GM21576 (cell line): Measurements from ENCODE around the gene PIAS1.
"Not testable (repeated sequence)": the region's sequence is repeated elsewhere in the genome, so short reads cannot be mapped to it uniquely, and the experiment has no call there.

Experiments
- ATAC-seq: cut with Tn5 transposase; IDR thresholded peaks from one replicate; pipeline ENCODE4 v1.9.1; 2021; ENCODE audit warnings: mild to moderate bottlenecking, moderate library complexity; ENCODE audit not compliant: unreplicated experiment

PIAS1 gene

GRCh38 chr15:68211656-68212320 lies 157.7 kb downstream of the PIAS1 start:
- no peak for ATAC-seq

GRCh38 chr15:68213491-68213845 lies 159.4 kb downstream of the PIAS1 start:
- ATAC-seq: not testable (repeated sequence)

GRCh38 chr15:68213991-68214837 lies 160.1 kb downstream of the PIAS1 start:
- ATAC-seq: no peak

DNA sequence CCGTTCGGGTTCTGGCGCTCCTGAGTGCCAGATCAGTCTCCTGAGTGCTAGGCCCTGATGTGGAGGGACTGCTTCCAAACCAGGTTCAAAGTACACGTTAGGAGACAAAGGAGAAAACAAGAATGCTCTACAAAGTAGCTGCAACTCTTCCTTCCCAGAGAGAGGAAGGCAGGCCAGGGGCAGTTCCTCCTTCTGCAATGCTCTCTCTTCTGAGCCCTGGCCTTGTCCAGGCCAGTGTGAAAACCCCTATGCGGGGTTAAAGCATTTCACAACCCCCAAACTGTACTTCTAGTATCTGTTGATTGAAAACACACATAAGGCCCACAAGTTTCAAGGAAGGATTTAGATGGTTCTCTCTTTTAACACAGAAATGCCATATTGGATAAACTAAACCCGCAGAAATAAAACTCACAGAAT lies 160.7 kb downstream of the PIAS1 start:
- no peak for ATAC-seq

- no peak for ATAC-seq
Measured at GRCh38 chr15:68217341-68217740, 163.2 kb downstream of the PIAS1 start.

DNA sequence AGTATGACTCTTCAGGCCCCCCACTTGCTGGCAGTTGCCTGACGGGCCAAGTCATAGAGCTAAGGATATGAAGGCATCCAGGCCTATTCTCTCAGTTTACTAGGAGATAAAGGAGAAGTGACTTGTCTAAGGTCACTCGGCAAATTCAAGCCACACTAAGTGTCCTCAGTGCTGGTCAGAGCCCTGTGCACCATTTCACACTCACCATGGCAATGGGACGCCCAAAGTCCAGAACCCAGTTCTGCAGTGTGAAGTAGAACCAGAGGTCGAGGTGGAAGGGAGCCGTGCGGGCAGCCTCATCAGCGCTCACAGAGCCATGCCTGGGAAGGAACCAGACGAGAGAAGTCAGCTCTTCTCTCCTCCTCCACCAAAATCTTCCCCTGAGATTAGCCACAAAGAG lies 164.2 kb downstream of the PIAS1 start:
- no peak for ATAC-seq

DNA sequence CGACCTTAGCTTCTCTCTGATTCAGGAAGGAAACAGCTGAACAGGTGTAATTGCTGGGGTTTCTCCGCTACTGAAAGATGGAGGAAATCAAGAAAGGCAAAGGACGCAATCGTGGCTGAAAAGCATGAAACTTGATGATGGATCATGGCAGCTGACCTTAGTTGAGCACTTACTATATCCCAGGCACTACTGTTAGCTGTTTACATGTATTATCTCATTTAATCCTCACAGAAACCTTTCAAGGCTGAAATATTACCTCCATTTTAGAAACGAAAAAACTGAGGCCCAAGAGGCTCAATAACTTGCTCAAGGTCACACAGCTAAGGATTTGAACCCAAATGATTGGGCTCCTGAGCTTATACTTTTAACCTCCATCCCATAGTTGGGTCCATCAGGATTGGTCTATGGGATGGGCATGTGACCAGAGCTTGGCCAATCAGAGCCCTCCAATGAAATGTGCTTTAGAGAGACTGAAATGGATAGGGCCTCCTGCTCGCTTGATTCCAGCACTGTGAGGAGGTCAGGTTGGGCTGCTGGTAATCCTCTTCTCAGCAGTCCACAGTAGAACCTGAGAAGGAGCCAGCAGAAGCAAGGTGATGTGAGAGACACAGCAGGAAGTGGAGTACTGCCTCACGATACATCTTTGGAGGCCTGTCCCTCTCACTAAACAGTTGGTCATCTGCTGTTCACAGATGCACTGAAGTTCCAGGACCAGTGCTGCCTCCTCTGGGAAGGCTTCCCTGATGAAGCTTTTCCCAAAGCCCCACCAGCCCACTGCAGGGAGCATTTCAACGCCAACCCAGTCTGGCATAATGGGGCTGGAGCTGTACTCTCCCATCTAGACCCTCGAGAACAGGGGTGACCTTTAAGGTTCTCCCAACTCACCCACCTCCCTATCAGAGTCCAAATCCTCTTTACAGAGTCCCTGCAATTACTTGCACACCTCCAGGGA lies 165.0 kb downstream of the PIAS1 start:
- ATAC-seq: no peak

- ATAC-seq: no peak
Measured at GRCh38 chr15:68220489-68220888, 166.4 kb downstream of the PIAS1 start.

GRCh38 chr15:68220967-68221366 lies 166.9 kb downstream of the PIAS1 start:
- ATAC-seq: no peak

DNA sequence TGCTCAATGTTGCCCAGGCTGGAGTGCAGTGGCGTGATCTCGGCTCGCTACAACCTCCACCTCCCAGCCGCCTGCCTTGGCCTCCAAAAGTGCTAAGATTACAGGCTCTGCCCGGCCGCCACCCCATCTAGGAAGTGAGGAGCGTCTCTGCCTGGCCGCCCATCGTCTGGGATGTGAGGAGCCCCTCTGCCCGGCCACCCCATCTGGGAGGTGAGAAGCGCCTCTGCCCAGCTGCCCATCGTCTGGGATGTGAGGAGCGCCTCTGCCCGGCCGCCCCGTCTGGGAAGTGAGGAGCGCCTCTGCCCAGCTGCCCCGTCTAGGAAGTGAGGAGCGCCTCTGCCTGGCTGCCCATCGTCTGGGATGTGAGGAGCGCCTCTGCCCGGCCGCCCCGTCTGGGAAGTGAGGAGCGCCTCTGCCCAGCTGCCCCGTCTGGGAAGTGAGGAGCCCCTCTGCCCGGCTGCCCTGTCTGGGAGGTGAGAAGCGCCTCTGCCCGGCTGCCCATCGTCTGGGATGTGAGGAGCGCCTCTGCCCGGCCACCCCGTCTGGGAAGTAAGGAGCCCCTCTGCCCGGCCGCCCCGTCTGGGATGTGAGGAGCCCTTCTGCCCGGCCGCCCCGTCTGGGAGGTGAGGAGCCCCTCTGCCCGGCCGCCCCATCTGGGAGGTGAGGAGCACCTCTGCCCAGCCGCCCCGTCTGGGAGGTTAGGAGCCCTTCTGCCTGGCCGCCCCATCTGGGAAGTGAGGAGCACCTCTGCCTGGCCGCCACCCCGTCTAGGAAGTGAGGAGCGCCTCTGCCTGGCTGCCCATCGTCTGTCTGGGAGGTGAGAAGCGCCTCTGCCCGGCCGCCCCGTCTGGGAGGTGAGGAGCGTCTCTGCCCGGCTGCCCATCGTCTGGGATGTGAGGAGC lies 167.7 kb downstream of the PIAS1 start:
- not testable (repeated sequence) for ATAC-seq

- not testable (repeated sequence) for ATAC-seq
Measured at GRCh38 chr15:68222432-68222743, 168.3 kb downstream of the PIAS1 start.

DNA sequence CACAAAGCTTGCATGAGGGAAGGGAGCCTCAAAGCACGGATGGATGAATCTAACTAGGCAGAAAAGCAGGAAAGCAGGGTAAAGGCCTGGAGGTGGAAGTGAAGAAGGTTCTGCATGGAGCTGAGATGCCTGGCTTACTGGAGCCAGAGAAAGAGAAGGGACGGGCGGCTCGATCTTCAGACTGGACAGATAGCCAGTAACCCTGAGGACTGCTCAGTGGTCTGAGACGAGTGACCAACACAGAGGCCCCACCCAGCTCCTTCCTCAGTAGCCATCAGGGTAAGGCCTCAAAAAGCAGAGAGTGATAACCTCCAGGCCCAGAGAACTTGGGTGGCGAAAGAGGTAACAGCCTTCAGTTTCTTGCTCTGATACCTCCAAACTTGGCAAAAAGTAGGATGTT lies 169.1 kb downstream of the PIAS1 start:
- ATAC-seq: no peak

GRCh38 chr15:68224108-68224507 lies 170.0 kb downstream of the PIAS1 start:
- no peak for ATAC-seq

GRCh38 chr15:68224546-68225250 lies 170.6 kb downstream of the PIAS1 start:
- no peak for ATAC-seq

GRCh38 chr15:68225442-68225841 lies 171.3 kb downstream of the PIAS1 start:
- ATAC-seq: not testable (repeated sequence)

DNA sequence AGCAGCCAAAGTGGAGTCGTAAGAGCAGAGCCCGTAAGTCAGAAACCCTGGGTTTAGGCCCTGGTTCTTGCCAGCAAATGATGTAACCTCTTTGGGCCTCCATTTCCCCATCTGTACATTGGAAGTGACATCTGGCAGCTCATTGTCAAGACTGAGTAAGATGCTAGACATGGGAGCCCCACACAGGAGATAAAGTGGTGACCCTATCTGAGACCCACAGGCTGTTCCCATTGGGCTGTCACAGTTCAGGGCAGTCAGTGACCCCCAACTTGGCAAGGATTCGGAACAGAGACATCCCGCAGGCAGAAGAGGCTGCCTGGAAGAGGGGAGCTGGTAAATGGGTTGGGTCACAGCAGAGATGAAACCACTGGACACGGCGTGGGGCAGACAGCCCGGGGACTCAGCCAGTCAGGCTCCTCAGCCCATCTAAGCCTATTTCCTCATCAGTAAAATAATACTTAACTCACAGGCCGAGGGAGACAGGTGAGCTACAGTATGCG lies 173.6 kb downstream of the PIAS1 start:
- no peak for ATAC-seq

DNA sequence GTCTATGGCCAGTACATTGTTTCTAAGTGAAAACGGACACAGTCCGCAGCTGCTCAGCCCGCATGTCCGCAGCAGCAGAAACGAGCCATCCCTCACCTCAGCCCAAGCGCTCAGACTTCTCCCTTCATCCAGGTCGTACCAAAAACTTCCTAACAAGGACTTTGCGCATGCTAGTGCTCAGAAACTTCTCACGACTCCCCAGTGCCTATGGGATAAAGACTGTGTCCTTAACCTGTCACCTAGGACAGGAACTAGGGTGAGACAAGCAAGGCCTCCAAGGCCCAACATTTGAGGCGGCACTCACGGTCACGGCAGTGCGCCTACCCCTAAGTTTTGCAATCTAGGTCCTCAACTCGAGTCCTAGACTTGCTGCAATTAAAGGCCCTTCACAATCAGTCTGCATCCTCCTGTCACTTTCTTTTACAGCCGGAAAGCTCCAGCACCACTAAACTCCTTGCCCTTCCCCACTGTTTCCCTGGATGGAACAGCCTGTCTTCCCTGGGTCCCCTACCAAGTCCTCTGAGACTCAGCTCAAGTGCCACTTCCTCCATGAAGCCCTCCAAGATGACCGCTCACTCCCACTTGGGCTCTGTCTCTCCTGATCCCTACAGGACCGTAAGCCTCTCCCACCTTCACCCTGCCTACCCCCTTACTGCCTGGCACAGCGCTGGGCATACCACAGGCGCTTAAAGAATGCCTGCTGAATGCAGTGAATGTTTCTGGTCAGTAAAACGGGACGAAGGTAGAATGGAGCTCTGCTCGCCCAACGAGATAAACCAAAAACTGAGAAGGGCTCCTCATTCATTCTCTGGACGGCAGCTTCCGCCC lies 174.2 kb downstream of the PIAS1 start:
- no peak for ATAC-seq

DNA sequence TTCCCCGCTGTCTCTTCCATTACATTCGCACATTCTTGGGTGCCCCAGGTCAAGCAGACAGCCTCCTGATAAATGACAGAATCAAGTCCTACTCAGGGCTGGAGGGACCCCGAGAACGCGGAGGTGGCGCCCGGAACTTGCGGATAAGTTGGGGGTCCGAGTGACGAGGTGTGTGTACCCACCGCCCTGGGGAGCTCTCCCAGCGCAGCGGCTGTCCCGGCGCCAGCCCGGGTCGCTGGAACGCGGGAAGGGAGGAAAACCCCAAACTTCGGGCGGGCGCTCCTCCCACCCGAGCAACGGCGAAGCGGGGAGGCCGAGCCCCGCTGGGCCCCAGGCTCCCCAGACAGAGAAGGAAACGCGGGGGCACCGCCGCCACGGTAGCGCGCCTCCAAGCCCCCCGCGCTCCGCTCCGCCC lies 174.9 kb downstream of the PIAS1 start:
- ATAC-seq: no peak
